GM15510 (cell line): ENCODE measurements around the gene SHLD3.

Experiments used
- POLR2A ChIP-seq: IDR thresholded peaks from 3 replicates; pipeline ENCODE4 v1.6.1; 2011; ENCODE audit warnings: borderline replicate concordance; ENCODE audit not compliant: insufficient read length; ENCODE audit errors: extremely low read depth

Gene SHLD3, protein sequence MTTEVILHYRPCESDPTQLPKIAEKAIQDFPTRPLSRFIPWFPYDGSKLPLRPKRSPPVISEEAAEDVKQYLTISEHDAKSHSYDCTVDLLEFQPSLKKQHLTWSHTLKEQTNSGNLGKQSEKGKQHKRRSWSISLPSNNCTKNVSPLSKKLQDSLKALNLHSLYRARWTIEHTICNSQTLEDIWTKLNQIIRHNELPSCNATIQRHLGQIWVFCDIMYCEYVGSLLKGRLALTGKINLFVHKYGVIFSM

DNA sequence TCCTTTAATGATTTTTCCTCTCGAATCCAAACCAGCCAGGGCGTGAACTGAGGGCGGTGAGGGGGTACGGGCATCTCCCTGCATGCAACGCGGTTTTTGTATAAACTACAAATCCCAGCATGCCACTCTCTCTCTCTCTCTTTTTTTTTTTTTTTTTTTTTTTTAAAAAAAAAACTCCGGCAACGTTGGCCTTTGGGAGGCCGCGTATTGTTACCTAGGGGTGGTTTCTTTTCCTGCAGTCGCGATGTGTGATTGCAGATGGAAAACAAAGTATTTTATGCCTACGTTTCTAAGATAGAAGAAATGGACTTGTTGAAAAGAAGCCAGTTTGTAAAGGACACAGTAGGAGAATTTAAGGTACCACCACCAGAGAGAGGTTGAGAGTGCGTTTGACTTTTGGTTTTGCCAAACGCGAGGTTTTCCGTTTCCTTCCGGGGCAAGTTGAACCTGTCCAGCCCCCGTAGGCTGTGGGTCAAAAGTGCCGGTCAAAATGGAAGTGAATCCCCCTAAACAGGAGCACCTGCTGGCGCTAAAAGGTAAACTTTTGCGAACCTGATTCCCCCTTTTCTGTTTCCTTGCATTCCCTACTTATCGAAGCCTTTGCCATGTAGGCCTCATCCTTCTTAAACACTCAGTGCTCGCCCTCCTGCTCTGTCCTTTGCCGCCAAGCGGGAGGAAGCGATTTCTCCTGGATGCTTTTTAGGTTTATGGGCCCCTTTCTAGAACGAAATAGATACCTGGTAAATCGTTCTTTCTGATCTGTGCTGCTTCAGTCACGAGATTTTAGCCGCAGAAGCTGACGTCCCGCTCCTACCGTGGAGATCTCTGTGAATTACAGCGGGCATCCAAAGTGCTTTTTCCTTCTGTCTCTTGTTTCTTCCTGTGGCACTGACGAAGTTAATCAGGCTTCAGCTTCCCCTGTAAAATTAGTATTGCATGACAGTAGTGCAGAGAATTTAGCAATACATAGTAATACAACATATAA lies at the start of gene SHLD3, which contains the start of gene TRAPPC13:
TSS of gene SHLD3 (plus strand) at position 457 of the 985 bp plus-strand sequence. CDS start 4,561 bp downstream, outside the sequence.
TSS of gene TRAPPC13 (plus strand) at position 457 of the 985 bp plus-strand sequence. CDS start at position 491, 34 bp downstream.
- TF ChIP-seq POLR2A, result peak; percentile 56

GRCh38 chr5:65577141-65577540 lies 47.7 kb upstream of the SHLD3 start:
- TF ChIP-seq POLR2A, result no peak

DNA sequence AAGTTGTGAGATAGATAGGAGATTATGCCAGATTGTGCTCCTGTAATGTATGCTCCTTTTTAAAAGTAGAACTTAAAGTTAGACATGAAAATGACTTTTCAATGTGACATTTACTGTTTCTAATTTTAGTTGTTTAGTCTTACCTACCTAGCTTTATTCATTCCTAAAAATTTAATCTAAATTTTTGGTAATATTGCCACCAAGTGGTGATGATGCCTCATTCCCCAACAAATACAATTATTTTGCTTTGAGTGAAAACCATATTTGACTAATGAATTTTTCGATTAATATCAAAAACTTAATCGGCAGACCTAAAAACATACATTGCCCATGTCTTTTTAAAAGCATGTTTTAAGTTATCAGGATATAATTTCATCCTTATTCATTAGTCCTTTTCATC lies 36.1 kb upstream of the SHLD3 start:
- no peak for TF ChIP-seq POLR2A

DNA sequence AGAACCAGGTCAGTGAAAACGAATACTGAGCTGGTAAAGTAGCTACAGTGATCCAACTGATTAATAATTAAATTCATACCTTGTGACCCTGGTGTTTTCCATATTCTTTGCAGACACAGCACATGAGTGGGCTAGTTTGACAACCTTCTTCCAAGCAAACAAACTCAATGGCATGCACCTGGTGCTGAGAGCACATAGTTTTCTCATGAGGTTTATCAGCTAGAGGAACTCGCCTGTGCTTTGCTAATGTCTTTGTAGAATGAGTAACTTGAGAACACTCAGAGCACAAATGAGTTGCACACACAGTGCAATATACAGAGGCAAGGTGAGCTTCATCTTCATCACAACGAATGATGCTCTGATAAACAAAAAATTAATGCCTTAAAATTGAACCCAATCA lies 13.3 kb upstream of the SHLD3 start:
- no peak for TF ChIP-seq POLR2A

DNA sequence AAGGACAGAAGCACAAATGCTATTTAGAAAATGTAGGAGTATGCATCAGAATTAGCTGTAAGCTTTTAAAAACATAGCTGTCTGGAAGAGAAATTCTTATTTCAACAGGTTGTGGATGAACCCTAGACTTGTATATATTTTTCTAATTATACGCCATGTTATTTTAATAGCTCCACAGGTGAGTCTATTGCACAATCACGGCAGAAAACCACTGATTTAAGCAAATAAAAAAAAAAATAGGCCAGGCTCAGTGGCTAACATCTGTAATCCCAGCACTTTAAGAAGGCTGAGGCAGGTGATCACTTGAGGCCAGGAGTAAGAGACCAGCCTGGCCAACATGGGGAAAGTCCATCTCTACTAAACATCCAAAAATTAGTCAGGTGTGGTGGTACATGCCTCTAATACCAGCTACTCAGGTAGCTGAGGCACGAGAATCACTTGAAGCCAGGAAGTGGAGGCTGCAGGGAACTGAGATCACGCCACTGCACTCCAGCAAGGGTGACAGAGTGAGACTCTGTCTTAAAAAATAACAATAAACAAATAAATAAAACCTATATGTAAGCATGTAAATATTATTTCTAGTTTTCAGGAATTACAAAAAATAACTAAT lies 12.4 kb upstream of the SHLD3 start:
- TF ChIP-seq POLR2A, result no peak

DNA sequence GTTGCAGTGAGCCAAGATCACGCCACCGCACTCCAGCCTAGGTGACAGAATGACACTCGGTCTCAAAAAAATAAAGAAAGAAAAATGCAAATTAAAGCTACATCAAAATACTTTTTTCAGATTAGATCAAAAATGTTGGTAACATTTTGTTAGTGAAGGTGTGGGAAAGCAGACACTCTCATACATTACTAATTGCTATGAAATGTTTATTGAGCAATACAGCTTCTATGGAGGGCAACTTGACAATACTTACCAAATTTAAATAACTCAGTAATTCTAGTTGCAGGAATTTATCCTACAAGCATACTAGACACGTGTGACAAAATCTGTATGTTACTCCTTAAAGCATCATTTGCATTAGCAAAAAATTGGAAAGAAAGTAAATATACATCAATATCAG lies 4.8 kb upstream of the SHLD3 start:
- no peak for TF ChIP-seq POLR2A

- no peak for TF ChIP-seq POLR2A
Observed at GRCh38 chr5:65623482-65623881, 1.3 kb upstream of the SHLD3 start.

DNA sequence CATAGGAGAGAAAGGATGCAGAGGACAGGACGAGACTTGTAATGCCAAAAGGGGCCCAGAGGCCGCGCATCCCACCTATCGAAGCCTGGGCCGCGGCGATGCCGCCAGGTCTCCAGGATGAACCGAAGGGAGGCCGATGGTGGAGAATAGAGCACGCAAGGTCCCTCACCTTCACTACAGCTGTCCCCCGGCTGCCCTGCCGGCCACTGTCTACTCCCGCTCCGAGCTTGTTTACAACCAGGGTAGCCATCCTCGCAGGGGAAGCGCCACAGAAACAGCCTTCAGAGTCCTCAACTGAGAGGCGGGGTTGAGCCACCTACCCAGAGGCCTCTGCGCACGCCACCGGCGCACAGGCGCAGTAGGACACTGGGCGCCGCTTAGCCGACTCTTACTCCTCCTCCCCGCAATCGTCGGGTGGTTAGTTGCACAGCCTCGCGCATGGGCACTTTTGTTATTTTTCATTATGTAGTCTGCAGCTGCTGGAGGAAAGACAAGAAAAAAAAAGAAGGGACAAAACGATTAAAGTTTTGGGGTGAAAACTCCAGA lies 729 bp upstream of the SHLD3 start, which contains the start of gene TRIM23:
TSS of gene TRIM23 (minus strand) at position 309 of the 546 bp plus-strand sequence. CDS start at position 250, 59 bp downstream.
- TF ChIP-seq POLR2A, result peak; percentile 72

- TF ChIP-seq POLR2A, result no peak
Observed at GRCh38 chr5:65625743-65626142, 916 bp downstream of the SHLD3 start.

DNA sequence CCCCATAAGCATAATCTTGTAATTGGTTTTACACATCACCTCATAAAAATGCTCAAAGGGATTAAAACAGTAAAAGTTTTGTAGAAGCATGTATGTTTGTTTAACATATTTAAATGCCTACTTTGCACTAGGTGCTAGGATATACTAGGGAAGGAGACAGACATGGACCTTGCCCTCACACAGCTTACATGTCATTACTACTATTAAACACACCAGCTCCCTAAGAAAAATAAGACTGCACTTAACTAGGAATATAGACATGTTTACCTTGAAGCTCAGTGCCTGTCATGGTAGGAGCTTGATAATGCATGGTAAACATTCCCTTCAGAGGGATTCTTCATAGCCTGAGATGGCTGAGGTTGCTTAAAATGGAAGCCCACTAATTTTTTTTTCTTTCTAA lies 6.2 kb downstream of the SHLD3 start:
- TF ChIP-seq POLR2A, result no peak

DNA sequence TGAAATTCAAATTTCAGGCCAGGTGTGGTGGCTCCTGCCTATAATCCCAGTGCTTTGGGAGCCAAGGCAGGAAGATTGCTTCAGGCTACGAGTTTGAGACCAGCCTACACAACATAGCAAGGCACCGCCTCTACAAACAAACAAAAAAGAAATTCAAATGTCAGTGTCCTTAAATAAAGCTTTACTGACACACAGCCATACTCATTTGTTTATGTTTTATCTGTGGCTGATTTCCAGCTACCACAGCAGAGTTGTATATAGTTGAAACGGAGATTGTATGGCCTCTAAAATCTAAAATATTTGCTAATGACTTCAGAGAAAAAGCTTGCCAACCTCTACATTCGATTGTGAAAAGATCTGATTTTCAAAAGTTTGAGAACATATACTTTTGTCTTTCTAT lies 15.4 kb downstream of the SHLD3 start:
- TF ChIP-seq POLR2A, result no peak

- no peak for TF ChIP-seq POLR2A
Observed at GRCh38 chr5:65646938-65647337, 22.1 kb downstream of the SHLD3 start.

- TF ChIP-seq POLR2A, result no peak
Observed at GRCh38 chr5:65647941-65648340, 23.1 kb downstream of the SHLD3 start.

- no peak for TF ChIP-seq POLR2A
Observed at GRCh38 chr5:65651144-65651543, 26.3 kb downstream of the SHLD3 start.

- no peak for TF ChIP-seq POLR2A
Observed at GRCh38 chr5:65654713-65655112, 29.9 kb downstream of the SHLD3 start.

DNA sequence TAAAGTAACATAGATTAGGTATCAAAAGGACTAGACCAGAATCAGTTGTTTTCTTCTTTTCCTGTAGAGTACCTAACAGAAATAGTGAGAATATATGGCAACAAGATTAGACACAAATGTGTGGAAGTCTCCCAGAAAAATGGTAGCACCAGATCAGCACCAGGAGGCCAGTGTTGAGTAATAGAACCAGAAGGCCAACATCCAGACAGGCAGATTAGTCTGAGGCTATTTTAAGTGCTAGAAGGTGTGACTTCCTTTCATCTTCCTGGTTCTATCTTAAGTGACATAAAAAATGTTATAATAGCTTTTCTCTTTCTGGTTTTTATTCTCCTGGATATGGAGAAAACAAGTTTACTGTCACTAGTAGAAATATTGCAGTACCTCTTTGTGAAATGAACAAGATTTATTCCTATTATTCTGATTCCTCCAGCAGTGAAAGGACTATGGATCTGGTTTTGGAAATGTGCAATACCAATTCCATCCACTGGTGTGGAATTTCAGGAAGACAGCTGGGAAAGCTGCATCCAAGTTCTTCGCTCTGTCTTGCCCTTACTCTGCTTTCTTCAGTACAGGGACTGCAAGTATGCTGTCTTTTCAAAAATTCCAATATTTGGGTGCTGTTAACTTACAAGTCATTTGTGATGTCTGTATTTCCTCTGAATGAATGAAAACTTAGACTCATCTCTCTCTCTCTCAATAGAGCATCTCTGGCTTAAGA lies 39.1 kb downstream of the SHLD3 start:
- no peak for TF ChIP-seq POLR2A
